Ishikawa (cell line): ENCODE results near the gene CLMN.

Experiments used
- FOXM1 ChIP-seq: IDR thresholded peaks from 2 replicates; pipeline ENCODE4 v1.6.1; 2012; ENCODE audit warnings: low read depth, borderline replicate concordance
- MAX ChIP-seq: IDR thresholded peaks from 2 replicates; pipeline ENCODE4 v1.6.1; 2012
- RAD21 ChIP-seq: IDR thresholded peaks from 2 replicates; pipeline ENCODE4 v1.6.1; 2012; ENCODE audit warnings: low read depth
- TAF1 ChIP-seq: IDR thresholded peaks from 2 replicates; pipeline ENCODE4 v1.6.1; 2012; ENCODE audit warnings: low read depth, mild to moderate bottlenecking
- TCF12 ChIP-seq: IDR thresholded peaks from 2 replicates; pipeline ENCODE4 v1.6.1; 2012; ENCODE audit warnings: low read depth
- USF1 ChIP-seq: IDR thresholded peaks from 2 replicates; pipeline ENCODE4 v1.6.1; 2012
- YY1 ChIP-seq: IDR thresholded peaks from 2 replicates; pipeline ENCODE4 v1.6.1; 2012; ENCODE audit warnings: low read depth

- TF ChIP-seq MAX = no peak
- TF ChIP-seq TAF1 = no peak
- TF ChIP-seq FOXM1 = no peak
- no peak for TF ChIP-seq TCF12
- TF ChIP-seq YY1 = no peak
- no peak for TF ChIP-seq USF1
- TF ChIP-seq RAD21 = no peak
Measured at GRCh38 chr14:95303552-95303951, 16.2 kb downstream of the CLMN start.
